Spleen (tissue), 3 donors: Measurements from ENCODE around the gene TMEM141.

ENCODE experiments used
- POLR2A ChIP-seq, 3 donors: fragments of 450-650 bp; IDR thresholded peaks; one replicate each; pipeline ENCODE4 v1.5.1; 2017; ENCODE audit warnings: antibody characterized with exemption in 3 of 3, mild to moderate bottlenecking in 1 of 3
- POLR2AphosphoS5 ChIP-seq, 3 donors: sonication (generic); formaldehyde crosslinking; IDR thresholded peaks; one replicate each; pipeline ENCODE4 v1.5.1; 2017; ENCODE audit warnings: antibody characterized with exemption in 3 of 3

GRCh38 chr9:136796238-136796774 is 5.2 kb downstream of the TMEM141 start, which contains the start of gene CCDC183:
- TF ChIP-seq POLR2A (IDR thresholded peaks at IDR 0.05) (no peak), POLR2AphosphoS5 (IDR thresholded peaks at IDR 0.05) (no peak)
